Tibial nerve (tissue), 3 donors: Measurements from ENCODE around the gene CCDC88C.

Experiments used
- POLR2A ChIP-seq, 2 donors: fragments of 450-650 bp; IDR thresholded peaks; one replicate each; pipeline ENCODE4 v1.6.1; 2017; ENCODE audit warnings: antibody characterized with exemption in 2 of 2, mild to moderate bottlenecking in 2 of 2, moderate library complexity in 2 of 2
- TF ChIP-seq, protein P1 (sequence below), 5 experiments: fragments of 200-600 bp in 3 of 5; fragments of 450-650 bp in 2 of 5; sonication (generic) in 3 of 5; IDR thresholded peaks; one replicate each; pipeline ENCODE4 v1.5.1; 2016 to 2019; ENCODE audit warnings: antibody characterized with exemption in 5 of 5, mild to moderate bottlenecking in 3 of 5, moderate library complexity in 2 of 5

DNA sequence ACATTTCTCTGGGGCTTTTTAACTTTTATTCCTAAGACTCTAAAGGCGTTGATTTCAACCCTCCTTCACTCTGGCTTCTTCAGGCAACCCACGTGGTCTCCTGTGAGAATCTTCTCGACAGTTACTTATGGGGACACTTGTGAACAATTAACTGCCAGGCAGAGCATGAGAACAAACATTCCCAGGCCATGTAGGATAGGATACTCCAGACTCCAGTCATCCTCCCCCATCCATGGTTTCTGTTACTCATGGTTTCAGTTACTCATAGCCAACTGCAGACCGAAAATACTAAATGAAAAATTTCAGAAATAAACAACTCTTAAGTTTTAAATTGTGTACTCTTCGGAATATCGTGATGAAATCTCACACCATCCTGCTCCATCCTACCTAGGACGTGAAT lies 192.6 kb downstream of the CCDC88C start:
- TF ChIP-seq, protein P1, sequence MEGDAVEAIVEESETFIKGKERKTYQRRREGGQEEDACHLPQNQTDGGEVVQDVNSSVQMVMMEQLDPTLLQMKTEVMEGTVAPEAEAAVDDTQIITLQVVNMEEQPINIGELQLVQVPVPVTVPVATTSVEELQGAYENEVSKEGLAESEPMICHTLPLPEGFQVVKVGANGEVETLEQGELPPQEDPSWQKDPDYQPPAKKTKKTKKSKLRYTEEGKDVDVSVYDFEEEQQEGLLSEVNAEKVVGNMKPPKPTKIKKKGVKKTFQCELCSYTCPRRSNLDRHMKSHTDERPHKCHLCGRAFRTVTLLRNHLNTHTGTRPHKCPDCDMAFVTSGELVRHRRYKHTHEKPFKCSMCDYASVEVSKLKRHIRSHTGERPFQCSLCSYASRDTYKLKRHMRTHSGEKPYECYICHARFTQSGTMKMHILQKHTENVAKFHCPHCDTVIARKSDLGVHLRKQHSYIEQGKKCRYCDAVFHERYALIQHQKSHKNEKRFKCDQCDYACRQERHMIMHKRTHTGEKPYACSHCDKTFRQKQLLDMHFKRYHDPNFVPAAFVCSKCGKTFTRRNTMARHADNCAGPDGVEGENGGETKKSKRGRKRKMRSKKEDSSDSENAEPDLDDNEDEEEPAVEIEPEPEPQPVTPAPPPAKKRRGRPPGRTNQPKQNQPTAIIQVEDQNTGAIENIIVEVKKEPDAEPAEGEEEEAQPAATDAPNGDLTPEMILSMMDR (IDR thresholded peaks at IDR 0.05) = no peak
- TF ChIP-seq POLR2A (IDR thresholded peaks at IDR 0.05) = no peak
